ENCODE data around the gene FAM13C. TPM values are rescaled to one million over a fixed set of nuclear protein-coding genes. Genes with fewer than 3 reads are reported as not detected.
"Not testable (repeated sequence)": the region's sequence is repeated elsewhere in the genome, so short reads cannot be mapped to it uniquely, and the experiment has no call there.

Gene FAM13C
- total RNA-seq, 1 experiment from 2014 or later: not detected

DNA sequence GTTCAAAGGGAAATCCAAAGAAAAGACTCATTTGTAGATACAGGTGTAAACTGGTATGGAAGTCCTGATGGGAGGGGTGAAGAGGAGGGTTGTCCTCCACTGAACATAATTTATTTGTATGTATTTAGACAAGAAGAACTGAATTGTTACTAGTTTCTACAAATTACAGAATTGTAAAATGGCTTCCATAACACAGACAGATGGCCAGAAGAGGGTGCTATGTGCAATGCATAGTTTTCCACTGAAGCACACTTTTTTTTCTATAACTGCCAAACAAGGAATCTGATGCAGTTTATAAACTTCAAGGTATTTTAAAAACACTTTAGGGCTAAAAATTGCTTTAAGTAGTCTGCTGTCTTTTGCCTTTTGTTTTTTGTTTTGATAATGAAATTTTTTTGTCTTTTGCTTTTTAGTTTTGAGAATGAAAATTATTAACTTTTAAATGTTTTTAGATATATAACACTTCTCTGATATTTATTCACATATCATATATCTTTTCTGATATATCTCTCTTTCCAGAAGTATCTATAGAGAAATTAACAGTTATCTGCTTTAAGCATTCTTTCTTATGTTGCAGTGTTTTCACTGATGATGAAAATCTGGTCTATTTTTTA lies 127.4 kb downstream of the FAM13C start:
- DNase-seq (ENCODE audit: low spot score): peak; percentile 32

DNA sequence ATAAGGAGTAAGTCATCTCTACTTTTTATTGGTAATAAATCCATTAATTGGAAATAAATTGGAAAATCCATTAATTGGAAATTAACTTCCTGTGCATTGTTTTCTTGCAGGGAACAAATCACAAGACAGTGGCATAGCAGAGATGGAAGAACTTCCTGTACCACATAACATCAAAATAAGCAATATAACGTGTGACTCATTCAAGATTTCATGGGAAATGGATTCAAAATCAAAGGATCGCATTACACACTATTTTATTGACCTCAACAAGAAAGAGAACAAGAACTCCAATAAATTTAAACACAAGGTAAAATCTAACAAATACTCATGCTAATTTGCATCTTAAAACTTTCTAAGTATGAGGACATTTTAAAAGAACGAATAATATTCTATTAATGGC lies 128.2 kb downstream of the FAM13C start:
- DNase-seq (ENCODE audit: low spot score): no peak

DNA sequence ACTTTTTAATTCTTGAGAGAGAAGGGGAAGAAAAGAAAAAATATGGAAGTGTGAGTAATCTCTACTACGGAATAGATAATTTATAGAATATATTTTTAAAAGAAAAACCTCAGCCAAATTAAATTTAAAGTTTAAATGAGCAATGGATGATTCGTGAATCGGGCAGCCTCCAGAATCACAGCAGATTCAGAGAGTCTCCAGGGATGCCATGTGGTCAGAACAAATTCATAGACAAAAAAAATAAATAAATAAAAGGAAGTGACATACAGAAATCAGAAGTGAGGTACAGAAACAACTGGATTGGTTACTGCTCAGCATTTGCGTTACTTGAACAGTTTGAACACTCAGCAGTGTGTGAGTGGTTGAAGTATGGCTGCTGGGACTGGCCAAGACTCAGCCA lies 132.9 kb downstream of the FAM13C start:
- no peak for DNase-seq (ENCODE audit: low spot score)

DNA sequence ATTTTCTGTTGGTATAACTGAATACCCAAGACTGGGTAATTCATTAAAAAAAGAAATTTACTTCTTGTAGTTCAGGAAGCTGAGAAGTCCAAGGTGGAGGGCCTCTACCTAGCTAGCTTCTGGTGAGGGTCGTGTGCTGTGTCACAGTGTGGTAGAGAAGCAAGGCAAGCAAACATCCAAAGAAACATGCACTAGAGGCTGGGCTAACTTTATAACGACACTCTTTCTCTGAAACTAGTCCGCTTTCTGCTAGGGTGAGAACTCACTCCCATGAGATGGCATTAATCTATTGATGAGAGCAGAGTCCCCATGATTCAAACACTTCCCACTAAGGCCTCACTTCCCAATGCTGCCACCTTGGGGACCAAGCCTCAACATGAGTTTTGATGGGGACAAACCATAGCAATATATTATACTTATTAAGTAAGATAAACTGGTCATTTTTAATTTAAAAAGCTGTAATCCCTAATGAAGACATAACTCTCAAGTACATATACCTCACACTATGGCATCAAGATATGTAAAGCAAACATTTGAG lies 135.1 kb downstream of the FAM13C start:
- DNase-seq (ENCODE audit: low spot score): no peak

DNA sequence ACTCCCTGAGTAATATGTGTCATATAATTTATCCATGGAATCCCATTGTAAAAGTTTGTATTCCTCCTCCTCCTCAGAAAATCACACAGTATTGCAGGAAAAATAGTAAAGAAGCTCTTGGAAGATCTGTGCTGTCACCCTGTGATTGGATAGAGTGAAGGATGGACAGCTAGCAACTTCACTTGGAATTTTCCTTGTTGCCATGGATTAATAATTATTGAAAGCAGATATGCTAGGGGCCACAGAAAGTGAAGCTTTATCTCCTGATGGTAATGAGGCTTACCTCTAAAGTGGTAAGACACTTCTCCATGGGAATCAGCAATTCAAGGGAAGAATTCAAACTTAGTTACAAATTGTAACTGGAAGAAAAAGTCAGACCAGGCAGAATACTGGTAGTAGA lies 137.1 kb downstream of the FAM13C start:
- no peak for DNase-seq (ENCODE audit: low spot score)

DNA sequence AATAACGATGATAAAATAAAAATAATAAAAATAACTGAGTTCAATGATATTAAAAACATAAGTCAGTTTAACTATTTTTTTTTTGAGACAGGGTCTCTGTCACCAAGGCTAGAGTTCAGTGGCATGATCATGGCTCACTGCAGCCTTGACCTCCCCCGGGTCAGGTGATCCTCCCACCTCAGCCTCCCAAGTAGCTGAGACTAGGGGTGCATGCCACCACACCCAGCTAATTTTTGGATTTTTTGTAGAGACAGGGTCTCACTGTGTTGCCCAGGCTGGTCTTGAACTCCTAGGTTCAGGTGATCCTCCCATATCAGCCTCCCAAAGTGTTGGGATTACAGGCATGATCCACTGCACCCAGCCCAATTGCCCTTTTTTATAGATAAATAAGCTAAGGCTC lies 138.8 kb downstream of the FAM13C start:
- DNase-seq (ENCODE audit: low spot score): not testable (repeated sequence)

DNA sequence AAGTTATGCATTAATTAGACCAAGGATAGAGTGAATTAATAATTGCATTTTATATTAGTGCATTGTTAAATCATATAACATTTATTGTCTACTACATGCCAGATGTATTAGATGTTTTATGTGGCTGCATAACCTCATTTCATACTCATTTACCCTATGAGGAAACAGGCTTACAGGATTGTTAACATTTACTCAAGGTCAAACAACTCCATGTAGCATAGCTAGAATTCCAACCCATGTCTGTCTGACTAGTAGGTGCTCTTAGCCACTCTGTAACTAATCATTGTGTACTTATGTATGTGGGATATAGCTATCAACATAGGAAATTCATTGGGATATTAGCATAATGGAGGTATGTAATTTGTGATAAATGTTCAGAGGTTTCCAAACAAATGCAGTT lies 139.6 kb downstream of the FAM13C start:
- no peak for DNase-seq (ENCODE audit: low spot score)

DNA sequence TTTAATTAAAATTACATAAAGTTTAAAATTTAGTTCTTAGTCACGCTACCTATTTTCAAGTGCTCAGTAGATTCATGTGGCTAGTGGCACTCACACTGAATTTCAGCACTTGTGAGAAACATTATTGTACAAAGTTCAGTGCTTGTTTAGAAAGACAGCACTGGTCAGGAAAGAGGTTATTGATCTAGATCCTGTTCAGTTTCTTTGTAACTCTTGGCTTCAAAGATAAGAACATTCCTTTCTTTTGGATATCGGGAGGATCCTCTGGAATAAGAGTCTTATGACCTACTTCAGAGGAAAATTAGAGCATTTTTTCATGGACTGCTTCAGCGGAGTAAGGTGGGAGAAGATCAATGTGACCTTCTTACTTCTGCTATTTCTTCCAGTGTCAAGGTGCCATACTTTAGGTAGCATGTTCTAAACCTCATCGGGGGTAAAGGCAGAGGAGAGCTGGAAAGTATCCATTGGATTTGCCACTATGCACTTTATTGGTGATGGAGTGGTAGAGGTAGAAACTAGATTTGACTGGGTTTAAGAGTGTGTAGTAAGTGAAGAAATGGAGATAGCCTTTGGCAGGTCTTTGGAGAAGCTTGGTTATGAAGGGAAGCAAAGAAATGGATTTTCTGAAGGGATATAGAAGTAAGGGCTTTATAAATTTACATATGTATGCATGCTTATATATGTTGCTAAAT lies 146.0 kb downstream of the FAM13C start:
- no peak for DNase-seq (ENCODE audit: low spot score)

DNA sequence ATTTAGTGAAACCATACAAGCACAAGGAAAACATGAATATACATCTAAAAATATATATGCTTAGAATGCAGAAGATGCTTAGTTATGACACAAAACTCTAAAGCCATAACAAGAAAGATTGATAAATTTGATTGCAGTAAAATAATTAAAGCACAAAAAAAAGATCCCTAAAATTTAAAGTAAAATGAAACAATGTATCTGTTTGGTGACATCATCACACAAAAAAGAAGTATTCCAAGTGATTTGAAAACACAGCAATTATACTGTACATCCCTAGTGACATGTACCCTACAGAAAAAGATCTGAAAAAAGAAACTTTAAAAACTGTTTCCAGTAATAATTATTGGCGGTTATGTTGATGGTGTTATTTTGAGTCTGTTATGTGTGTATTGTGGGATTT lies 148.2 kb downstream of the FAM13C start:
- no peak for DNase-seq (ENCODE audit: low spot score)

DNA sequence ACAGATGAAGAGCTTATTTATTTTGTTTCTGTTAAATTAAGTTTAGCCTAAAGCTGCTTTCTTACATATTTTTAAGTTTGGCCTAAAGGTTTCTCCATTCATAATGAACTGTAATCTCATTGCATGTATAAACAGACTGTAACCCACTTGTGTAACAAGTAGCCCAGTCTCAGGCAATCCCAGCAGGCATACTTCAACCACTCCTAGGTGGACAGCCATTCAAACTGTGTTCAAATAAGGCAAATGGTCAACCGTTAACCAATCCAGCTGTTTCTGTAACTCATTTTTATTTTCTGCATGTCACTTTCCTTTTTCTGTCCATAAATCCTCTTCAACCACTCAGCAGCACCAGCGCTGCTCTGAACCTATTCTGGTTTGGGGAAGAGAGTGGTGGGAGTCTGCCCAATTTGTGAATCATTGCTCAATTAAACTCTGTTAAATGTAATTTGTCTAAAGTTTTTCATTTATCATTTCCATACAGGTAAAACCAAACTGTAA lies 150.0 kb downstream of the FAM13C start:
- no peak for DNase-seq (ENCODE audit: low spot score)

DNA sequence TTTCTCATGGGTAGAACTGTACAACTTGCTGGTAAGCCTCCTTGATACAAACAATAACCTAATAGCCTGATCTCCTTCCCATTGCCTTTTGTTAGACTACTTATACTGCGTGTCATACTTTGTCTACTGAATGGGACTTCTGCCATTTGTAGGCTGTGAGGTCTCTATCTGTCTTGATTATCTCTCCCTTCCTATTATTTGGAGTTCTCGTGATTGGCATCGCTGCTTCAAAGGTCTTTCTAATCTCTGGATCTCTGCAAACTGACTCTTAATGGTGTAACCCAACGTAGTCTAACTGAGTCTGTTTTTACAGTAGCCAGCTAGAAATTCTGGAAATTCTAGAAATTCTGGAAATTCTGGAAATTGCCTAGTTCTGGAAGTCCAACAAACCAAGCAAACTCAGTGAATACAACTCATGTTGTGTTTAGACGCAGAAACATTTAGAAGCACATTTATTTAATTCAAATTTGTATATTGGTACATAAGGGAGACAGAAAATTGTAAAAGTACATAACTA lies 156.1 kb downstream of the FAM13C start:
- DNase-seq (ENCODE audit: low spot score): no peak

Other genes starting within 250 kb of the FAM13C start
- not detected in 2 replicates for gene PHYHIPL, start 185.9 kb downstream of the FAM13C start, total RNA-seq (2014; rRNA removed; shearing (Covaris generic))